ENCODE measurements around the gene MCCC1. TPM values are rescaled to one million over a fixed set of nuclear protein-coding genes. Genes with fewer than 3 reads are reported as not detected.
"Not testable (repeated sequence)": the region's sequence is repeated elsewhere in the genome, so short reads cannot be mapped to it uniquely, and the experiment has no call there.

MCCC1 gene
- total RNA-seq, 1 donor from 2014 or later = 47.7 TPM

GRCh38 chr3:183106635-183107034, 7.3 kb upstream of the MCCC1 start:
- Histone ChIP-seq H3K4me1 (no peaks in the 10 kb centered on the region), H3K4me3 (no peak overlapping the region), H3K36me3 (no peaks in the 10 kb centered on the region), H3K27ac (replicated peaks) (no peak overlapping the region), H3K27me3 (ENCODE audit: low read depth) (peaks cover 4% of the 10 kb centered on the region), H3K9me3 (replicated peaks) (peaks cover 5% of the 10 kb centered on the region)
- TF ChIP-seq CTCF (IDR thresholded peaks at IDR 0.05; ENCODE audit: borderline replicate concordance) = no peak
- no peak for DNase-seq
- intact Hi-C loops (cut with micrococcal nuclease) = no loop called here

- H3K27ac ChIP-seq (replicated peaks); H3K27me3 ChIP-seq (ENCODE audit: low read depth); H3K4me3 ChIP-seq; intact Hi-C loops (cut with micrococcal nuclease); DNase-seq; H3K36me3 ChIP-seq; H3K9me3 ChIP-seq (replicated peaks); H3K4me1 ChIP-seq: not testable (repeated sequence)
Observed at GRCh38 chr3:183103950-183104349, 4.7 kb upstream of the MCCC1 start.

- H3K9me3 ChIP-seq (replicated peaks); H3K4me3 ChIP-seq; DNase-seq; H3K27ac ChIP-seq (replicated peaks); H3K27me3 ChIP-seq (ENCODE audit: low read depth); H3K36me3 ChIP-seq; intact Hi-C loops (cut with micrococcal nuclease): not testable (repeated sequence)
- H3K4me1 ChIP-seq = peaks cover 19% of the 10 kb centered on the region
Observed at GRCh38 chr3:183101040-183101439, 1.7 kb upstream of the MCCC1 start.

- Histone ChIP-seq H3K4me1 (peaks cover 19% of the 10 kb centered on the region), H3K27ac (replicated peaks) (peak overlapping the region; percentile 91), H3K36me3 (no peaks in the 10 kb centered on the region), H3K27me3 (ENCODE audit: low read depth) (no peaks in the 10 kb centered on the region), H3K4me3 (no peak overlapping the region), H3K9me3 (replicated peaks) (no peaks in the 10 kb centered on the region)
- no peak for DNase-seq
- intact Hi-C loops (cut with micrococcal nuclease) = no loop called here
- TF ChIP-seq CTCF (IDR thresholded peaks at IDR 0.05; ENCODE audit: borderline replicate concordance) = no peak
Observed at GRCh38 chr3:183100376-183100775, 1.1 kb upstream of the MCCC1 start.

- peaks cover 19% of the 10 kb centered on the region for H3K4me1 ChIP-seq
- peak overlapping the region; percentile 91 for H3K27ac ChIP-seq (replicated peaks)
- peak overlapping the region; percentile 88 for H3K4me3 ChIP-seq
- no peak for TF ChIP-seq CTCF (IDR thresholded peaks at IDR 0.05; ENCODE audit: borderline replicate concordance)
- no peak for DNase-seq
- no peaks in the 10 kb centered on the region for H3K9me3 ChIP-seq (replicated peaks)
- H3K27me3 ChIP-seq (ENCODE audit: low read depth) = no peaks in the 10 kb centered on the region
- intact Hi-C loops (cut with micrococcal nuclease) = no loop called here
- H3K36me3 ChIP-seq = no peaks in the 10 kb centered on the region
Observed at GRCh38 chr3:183099838-183100204, 525 bp upstream of the MCCC1 start.

- intact Hi-C loops (cut with micrococcal nuclease) = no loop called here
Observed at GRCh38 chr3:183098536-183099025, 715 bp downstream of the MCCC1 start.

More at GRCh38 chr3:183098536-183099025, 715 bp downstream of the MCCC1 start:
- Histone ChIP-seq H3K36me3 (peaks cover 1% of the 10 kb centered on the region), H3K9me3 (replicated peaks) (no peaks in the 10 kb centered on the region), H3K27me3 (ENCODE audit: low read depth) (no peaks in the 10 kb centered on the region), H3K27ac (replicated peaks) (peak overlapping the region; percentile 91), H3K4me1 (peaks cover 19% of the 10 kb centered on the region), H3K4me3 (peak overlapping the region; percentile 88)
- TF ChIP-seq CTCF (IDR thresholded peaks at IDR 0.05; ENCODE audit: borderline replicate concordance) = no peak
- DNase-seq = no peak
